Measurements from ENCODE around the gene NHERF1.

DNA sequence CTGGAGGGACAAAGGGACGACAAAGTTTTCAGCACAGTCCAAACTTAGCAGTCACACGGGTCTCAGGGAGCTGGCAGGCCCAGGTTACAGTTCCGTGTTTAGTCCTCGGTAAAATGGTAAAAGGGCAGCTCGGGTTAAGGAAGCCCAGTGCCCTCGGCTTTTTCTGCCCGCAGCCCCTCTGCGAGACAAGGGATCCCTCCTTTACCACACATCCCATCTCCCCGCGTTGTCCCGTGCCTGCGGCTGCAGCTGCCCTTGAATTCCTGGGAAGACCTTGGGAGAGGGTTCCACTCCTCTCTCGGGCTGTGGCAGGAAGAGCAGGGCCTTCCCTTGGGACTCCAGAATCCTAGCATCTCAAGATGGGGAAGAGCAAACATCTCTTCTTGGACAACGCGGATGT is 18.6 kb upstream of the NHERF1 start:
- TF ChIP-seq CTCF (optimal IDR thresholded peaks at IDR 0.05 in 1 of 3, IDR thresholded peaks at IDR 0.05 in 1 of 3, conservative IDR thresholded peaks at IDR 0.05 in 1 of 3; ENCODE audit: extremely low read depth in 1 of 3, insufficient read depth in 2 of 3, low read length in 3 of 3) (no peak), EZH2 (IDR thresholded peaks at IDR 0.05; ENCODE audit: low read length) (no peak)
